B cell (primary cell): ENCODE results near the gene FBXO7. TPM values are rescaled to one million over a fixed set of nuclear protein-coding genes. Genes with fewer than 3 reads are reported as not detected.

Source experiments
- ATAC-seq: fragments of 200-7000 bp; cut with Tn5 transposase; one replicate; pipeline ENCODE4 v1.10.0; 2021; ENCODE audit warnings: low read depth, mild to moderate bottlenecking, moderate number of reproducible peaks, moderate library complexity
- CTCF ChIA-PET: fragments of 350-600 bp; sonication (Branson Sonifier 250); formaldehyde crosslinking; loops from one replicate; lab custom pipeline; 2021; ENCODE audit warnings: antibody characterized with exemption, inconsistent platforms; lab: Charles Lee
- POLR2A ChIA-PET: fragments of 350-600 bp; sonication (Branson Sonifier 250); formaldehyde crosslinking; loops from one replicate; lab custom pipeline; 2021; ENCODE audit warnings: antibody characterized with exemption; lab: Charles Lee
- DNase-seq: peaks from one replicate; pipeline ENCODE4 v3.0.0; 2013
- H2AFZ ChIP-seq: 2 replicates; pipeline ENCODE4 v1.6.1; 2012; ENCODE audit warnings: mild to moderate bottlenecking, low read depth, low read length; ENCODE audit not compliant: insufficient read depth, poor library complexity, severe bottlenecking
- H3K27ac ChIP-seq, 2 donors: 1 replicate in 1 of 2; 2 replicates in 1 of 2; pipeline ENCODE4 v1.5.1; 2012 to 2013; ENCODE audit warnings: low read length in 2 of 2, mild to moderate bottlenecking in 2 of 2, moderate library complexity in 1 of 2
- H3K27me3 ChIP-seq, 4 experiments: fragments of 200-600 bp in 1 of 4; sonication (generic) in 1 of 4; replicated peaks in 1 of 4; 1 replicate in 2 of 4; 2 replicates in 2 of 4; pipeline versions ENCODE4 v1.6.1 to v1.7.0; 2013 to 2016; ENCODE audit warnings: low read length in 3 of 4, mild to moderate bottlenecking in 2 of 4, mixed read lengths in 1 of 4, moderate library complexity in 1 of 4; ENCODE audit not compliant: insufficient read depth in 4 of 4, control insufficient read depth in 3 of 4; ENCODE audit errors: control extremely low read depth in 1 of 4
- H3K36me3 ChIP-seq, 2 experiments: replicated peaks in 1 of 2; 1 replicate in 1 of 2; 2 replicates in 1 of 2; pipeline versions ENCODE4 v1.6.1 to v1.7.1; 2013; ENCODE audit warnings: low read length in 1 of 2; ENCODE audit not compliant: insufficient read depth in 2 of 2, control insufficient read depth in 1 of 2; ENCODE audit errors: control extremely low read depth in 1 of 2, extremely low read depth in 1 of 2
- H3K4me1 ChIP-seq, 2 donors: fragments of 200-600 bp in 1 of 2; sonication (generic) in 1 of 2; 1 replicate in 1 of 2; 2 replicates in 1 of 2; pipeline versions ENCODE4 v1.5.1 to v1.6.1; 2013 to 2017; ENCODE audit warnings: low read length in 2 of 2; ENCODE audit not compliant: control insufficient read depth in 2 of 2, insufficient read depth in 2 of 2
- H3K4me2 ChIP-seq: replicated peaks from 2 replicates; pipeline ENCODE3; 2012; ENCODE audit warnings: mild to moderate bottlenecking, low read depth, low read length; ENCODE audit not compliant: poor library complexity, severe bottlenecking
- H3K4me3 ChIP-seq, 5 experiments: fragments of 200-600 bp in 1 of 5; sonication (generic) in 1 of 5; 1 replicate in 3 of 5; 2 replicates in 2 of 5; pipeline versions ENCODE4 v1.5.1 to v1.7.0; 2011 to 2016; ENCODE audit warnings: low read length in 4 of 5, mild to moderate bottlenecking in 4 of 5, low read depth in 2 of 5, control low read depth in 1 of 5, moderate library complexity in 1 of 5; ENCODE audit not compliant: insufficient read depth in 1 of 5; ENCODE audit errors: control extremely low read depth in 1 of 5, extremely low read depth in 1 of 5
- H3K79me2 ChIP-seq: fragments of 200-600 bp; sonication (generic); one replicate; pipeline ENCODE4 v1.6.0; 2016; ENCODE audit warnings: low read length; ENCODE audit not compliant: control insufficient read depth, insufficient read depth
- H3K9ac ChIP-seq: fragments of 200-600 bp; sonication (generic); 2 replicates; pipeline ENCODE4 v1.6.1; 2017; ENCODE audit warnings: mild to moderate bottlenecking, low read length, moderate library complexity
- H3K9me3 ChIP-seq, 3 donors: one replicate each; pipeline versions ENCODE4 v1.6.1 to v1.7.1; 2013; ENCODE audit warnings: low read length in 2 of 3; ENCODE audit not compliant: control insufficient read depth in 2 of 3, insufficient read depth in 1 of 3; ENCODE audit errors: control extremely low read depth in 1 of 3
- H4K20me1 ChIP-seq: 2 replicates; pipeline ENCODE4 v1.6.0; 2012; ENCODE audit warnings: mild to moderate bottlenecking, low read length; ENCODE audit not compliant: insufficient read depth, control insufficient read depth, poor library complexity, severe bottlenecking
- H3K27ac Mint-ChIP-seq: one replicate; pipeline ENCODE4 v1.8.0; 2021; ENCODE audit warnings: mixed read lengths
- H3K27me3 Mint-ChIP-seq: one replicate; pipeline ENCODE4 v1.8.0; 2021; ENCODE audit warnings: mixed read lengths
- H3K4me1 Mint-ChIP-seq: one replicate; pipeline ENCODE4 v1.8.0; 2021; ENCODE audit warnings: mixed read lengths
- H3K4me3 Mint-ChIP-seq: one replicate; pipeline ENCODE4 v1.8.0; 2021; ENCODE audit warnings: mixed read lengths
- H3K9me3 Mint-ChIP-seq: one replicate; pipeline ENCODE4 v1.8.0; 2022; ENCODE audit warnings: mixed read lengths; ENCODE audit not compliant: insufficient read depth
- EZH2 ChIP-seq: IDR thresholded peaks from 2 replicates; pipeline ENCODE4 v1.6.1; 2012; ENCODE audit warnings: borderline replicate concordance, low read depth, mild to moderate bottlenecking, moderate library complexity, low read length; ENCODE audit not compliant: insufficient read depth, poor library complexity, severe bottlenecking
- whole genome bisulfite sequencing: methylation state at CpG from one replicate; pipeline ENCODE4 v1.1.5; 2013; ENCODE audit warnings: missing lambda C conversion rate; ENCODE audit not compliant: insufficient coverage; 5-methylcytosine and 5-hydroxymethylcytosine counted together
- intact Hi-C: fragments of 100-400 bp; cut with micrococcal nuclease; formaldehyde crosslinking; loops from one replicate; pipeline ENCODE4 v1.10.0; 2022
- polyA plus RNA-seq: library from polyadenylated mRNA; depleted of rRNA; stranded (reverse); fragments of >200 nt; gene quantifications from 2 replicates; pipeline ENCODE4 v1.2.3, GENCODE V29; 2012
- total RNA-seq, 2 donors: library from RNA; stranded (reverse); fragments of 120-200 nt in 1 of 2; gene quantifications; 1 replicate in 1 of 2; 2 replicates in 1 of 2; pipeline versions ENCODE4 v1.2.3 to v1.2.4, GENCODE V29; 2013 to 2022
- TF ChIP-seq, protein P1 (sequence below): fragments of 200-600 bp; IDR thresholded peaks from one replicate; pipeline ENCODE4 v1.8.0; 2022; ENCODE audit warnings: antibody characterized with exemption, mild to moderate bottlenecking

The FBXO7 gene
- total and polyA plus RNA-seq, 2 donors (not counting 1 experiment from before 2014, with no cell fraction given), result 66.2 to 106 TPM

DNA sequence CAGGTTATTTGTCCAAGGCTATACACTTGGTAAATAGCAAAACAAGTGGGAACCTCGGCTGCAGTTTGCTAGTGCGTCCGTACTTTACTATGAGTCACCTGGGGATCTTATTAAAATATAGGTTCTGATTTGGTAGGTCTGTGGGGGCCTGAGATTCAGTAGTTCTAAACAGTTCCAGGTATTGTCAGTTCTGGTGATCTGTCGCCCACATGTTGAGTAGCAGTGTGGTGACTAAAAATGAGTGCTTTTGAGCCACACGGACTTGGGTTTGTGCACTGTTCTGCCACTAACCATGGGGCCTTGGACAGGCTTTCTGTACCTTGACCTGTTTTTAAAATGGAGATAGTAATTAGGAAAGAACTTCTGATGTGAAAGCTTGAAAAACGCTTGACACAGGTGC lies 15.7 kb downstream of the FBXO7 start:
- ChIA-PET CTCF (no interaction called here), POLR2A (no interaction called here)
- Histone ChIP-seq H3K27me3 (no peaks in the 10 kb centered on the region), H3K9ac (no peak overlapping the region), H3K4me2 (no peak overlapping the region), H3K27ac (no peak overlapping the region), H3K4me3 (no peak overlapping the region), H2AFZ (no peak overlapping the region), H4K20me1 (peaks cover 39% of the 10 kb centered on the region), H3K4me1 (no peaks in the 10 kb centered on the region), H3K79me2 (peaks cover 11% of the 10 kb centered on the region), H3K9me3 (no peaks in the 10 kb centered on the region), H3K36me3 (peaks cover 16 to 89% of the 10 kb centered on the region in 2 experiments)
- Mint-ChIP-seq H3K4me3 (no peak overlapping the region), H3K4me1 (no peaks in the 10 kb centered on the region), H3K27me3 (no peaks in the 10 kb centered on the region), H3K27ac (no peak overlapping the region), H3K9me3 (no peaks in the 10 kb centered on the region)
- TF ChIP-seq EZH2, result no peak
- TF ChIP-seq, protein P1, sequence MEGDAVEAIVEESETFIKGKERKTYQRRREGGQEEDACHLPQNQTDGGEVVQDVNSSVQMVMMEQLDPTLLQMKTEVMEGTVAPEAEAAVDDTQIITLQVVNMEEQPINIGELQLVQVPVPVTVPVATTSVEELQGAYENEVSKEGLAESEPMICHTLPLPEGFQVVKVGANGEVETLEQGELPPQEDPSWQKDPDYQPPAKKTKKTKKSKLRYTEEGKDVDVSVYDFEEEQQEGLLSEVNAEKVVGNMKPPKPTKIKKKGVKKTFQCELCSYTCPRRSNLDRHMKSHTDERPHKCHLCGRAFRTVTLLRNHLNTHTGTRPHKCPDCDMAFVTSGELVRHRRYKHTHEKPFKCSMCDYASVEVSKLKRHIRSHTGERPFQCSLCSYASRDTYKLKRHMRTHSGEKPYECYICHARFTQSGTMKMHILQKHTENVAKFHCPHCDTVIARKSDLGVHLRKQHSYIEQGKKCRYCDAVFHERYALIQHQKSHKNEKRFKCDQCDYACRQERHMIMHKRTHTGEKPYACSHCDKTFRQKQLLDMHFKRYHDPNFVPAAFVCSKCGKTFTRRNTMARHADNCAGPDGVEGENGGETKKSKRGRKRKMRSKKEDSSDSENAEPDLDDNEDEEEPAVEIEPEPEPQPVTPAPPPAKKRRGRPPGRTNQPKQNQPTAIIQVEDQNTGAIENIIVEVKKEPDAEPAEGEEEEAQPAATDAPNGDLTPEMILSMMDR, result no peak
- 93% methylated on average over 6 of the region's 6 CpGs for WGBS
- no peak for ATAC-seq
- intact Hi-C loops, result no loop called here
- DNase-seq, result no peak

DNA sequence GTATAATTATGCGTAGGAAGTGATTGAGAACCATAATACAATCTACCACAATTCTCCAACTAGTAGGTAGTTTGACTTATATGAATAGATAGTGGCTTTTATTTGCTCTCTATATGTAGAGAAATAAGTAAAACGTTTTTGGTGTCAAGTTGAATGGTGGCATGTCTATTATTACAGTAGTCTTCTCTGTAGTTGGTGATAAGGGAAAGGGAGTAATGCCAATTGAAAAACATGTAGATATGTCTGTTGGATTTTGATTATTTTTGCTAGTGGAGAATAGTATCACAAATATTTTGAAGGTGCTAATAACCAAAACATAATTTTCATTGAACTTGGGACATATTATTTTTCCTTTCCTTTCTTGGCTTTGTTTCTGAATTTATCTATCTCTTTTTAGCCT lies 17.5 kb downstream of the FBXO7 start:
- POLR2A ChIA-PET, result no interaction called here
- peaks cover 5 to 84% of the 10 kb centered on the region in 2 experiments for H3K36me3 ChIP-seq
- no peak overlapping the region for H3K4me3 ChIP-seq
- no peaks in the 10 kb centered on the region for H3K9me3 Mint-ChIP-seq
- no peaks in the 10 kb centered on the region for H3K27me3 ChIP-seq
- ATAC-seq (no peak), DNase-seq (no peak)
- no peak overlapping the region for H3K27ac ChIP-seq
- peaks cover 29% of the 10 kb centered on the region for H4K20me1 ChIP-seq
- CTCF ChIA-PET, result no interaction called here
- no peak overlapping the region for H3K9ac ChIP-seq
- intact Hi-C loops, result no loop called here
- no CpG with 5 or more reads among the region's 2 CpGs for WGBS
- H3K4me1 ChIP-seq, result no peaks in the 10 kb centered on the region
- H3K9me3 ChIP-seq, result no peaks in the 10 kb centered on the region
- H3K79me2 ChIP-seq, result peaks cover 8% of the 10 kb centered on the region
- H2AFZ ChIP-seq, result no peak overlapping the region
- no peak overlapping the region for H3K4me3 Mint-ChIP-seq
- H3K4me2 ChIP-seq, result no peak overlapping the region
- no peak overlapping the region for H3K27ac Mint-ChIP-seq
- H3K27me3 Mint-ChIP-seq, result no peaks in the 10 kb centered on the region
- H3K4me1 Mint-ChIP-seq, result no peaks in the 10 kb centered on the region
- TF ChIP-seq EZH2, result no peak
- TF ChIP-seq, protein P1, result no peak
